ENCODE measurements around the gene TBC1D24. TPM values are rescaled to one million over a fixed set of nuclear protein-coding genes. Genes with fewer than 3 reads are reported as not detected.

TBC1D24 gene
- total and polyA plus RNA-seq, 9 of the 15 experiments (the other 6 are each of a cell fraction or from before 2014, with no cell fraction given): 1.7 to 22.6 (median 7.2) TPM

- TF ChIP-seq MAZ (CRISPR knock-in tag; conservative IDR thresholded peaks at IDR 0.05 in 1 of 2, IDR thresholded peaks at IDR 0.05 in 1 of 2) (no peak; a peak in 2 of 4 replicates), E2F3 (CRISPR knock-in tag; IDR thresholded peaks at IDR 0.05) (no peak), CSDE1 (IDR thresholded peaks at IDR 0.05) (no peak), RBFOX2 (IDR thresholded peaks at IDR 0.05; ENCODE audit: low read depth, low read length) (no peak), RNF2 (IDR thresholded peaks at IDR 0.05) (no peak), CBX2 (IDR thresholded peaks at IDR 0.05; ENCODE audit: insufficient read depth, low read length, poor library complexity, severe bottlenecking) (no peak), CBX5 (IDR thresholded peaks at IDR 0.05; ENCODE audit: borderline replicate concordance, low read depth) (no peak), RB1 (IDR thresholded peaks at IDR 0.05; ENCODE audit: low read depth) (peak; percentile 37; the same call in 1 of the 2 replicates), SRSF1 (IDR thresholded peaks at IDR 0.05; ENCODE audit: low read depth, low read length) (no peak), POLR2B (IDR thresholded peaks at IDR 0.05; ENCODE audit: low read depth, partially characterized antibody) (peak; percentile 27), PHF20 (IDR thresholded peaks at IDR 0.05; ENCODE audit: partially characterized antibody) (no peak), POLR2H (tag; IDR thresholded peaks at IDR 0.05; ENCODE audit: low read depth) (0 out of 2 replicates have a peak, but pooled peaks have one; percentile 5), COPS2 (conservative IDR thresholded peaks at IDR 0.05) (no peak), KDM5B (IDR thresholded peaks at IDR 0.05; ENCODE audit: insufficient replicate concordance, low read depth, low read length) (no peak), CREM (IDR thresholded peaks at IDR 0.05; ENCODE audit: low read depth) (peak; percentile 32; the same call in 1 of the 2 replicates), U2AF1 (optimal IDR thresholded peaks at IDR 0.05; ENCODE audit: low read depth, low read length) (no peak), TGIF2 (CRISPR knock-in tag; IDR thresholded peaks at IDR 0.05) (no peak)
- TF ChIP-seq, protein P1, sequence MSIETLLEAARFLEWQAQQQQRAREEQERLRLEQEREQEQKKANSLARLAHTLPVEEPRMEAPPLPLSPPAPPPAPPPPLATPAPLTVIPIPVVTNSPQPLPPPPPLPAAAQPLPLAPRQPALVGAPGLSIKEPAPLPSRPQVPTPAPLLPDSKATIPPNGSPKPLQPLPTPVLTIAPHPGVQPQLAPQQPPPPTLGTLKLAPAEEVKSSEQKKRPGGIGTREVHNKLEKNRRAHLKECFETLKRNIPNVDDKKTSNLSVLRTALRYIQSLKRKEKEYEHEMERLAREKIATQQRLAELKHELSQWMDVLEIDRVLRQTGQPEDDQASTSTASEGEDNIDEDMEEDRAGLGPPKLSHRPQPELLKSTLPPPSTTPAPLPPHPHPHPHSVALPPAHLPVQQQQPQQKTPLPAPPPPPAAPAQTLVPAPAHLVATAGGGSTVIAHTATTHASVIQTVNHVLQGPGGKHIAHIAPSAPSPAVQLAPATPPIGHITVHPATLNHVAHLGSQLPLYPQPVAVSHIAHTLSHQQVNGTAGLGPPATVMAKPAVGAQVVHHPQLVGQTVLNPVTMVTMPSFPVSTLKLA (conservative IDR thresholded peaks at IDR 0.05): no peak
- TF ChIP-seq, protein P2, sequence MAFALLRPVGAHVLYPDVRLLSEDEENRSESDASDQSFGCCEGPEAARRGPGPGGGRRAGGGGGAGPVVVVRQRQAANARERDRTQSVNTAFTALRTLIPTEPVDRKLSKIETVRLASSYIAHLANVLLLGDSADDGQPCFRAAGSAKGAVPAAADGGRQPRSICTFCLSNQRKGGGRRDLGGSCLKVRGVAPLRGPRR (CRISPR knock-in tag; IDR thresholded peaks at IDR 0.05): no peak
- TF ChIP-seq, protein P3, sequence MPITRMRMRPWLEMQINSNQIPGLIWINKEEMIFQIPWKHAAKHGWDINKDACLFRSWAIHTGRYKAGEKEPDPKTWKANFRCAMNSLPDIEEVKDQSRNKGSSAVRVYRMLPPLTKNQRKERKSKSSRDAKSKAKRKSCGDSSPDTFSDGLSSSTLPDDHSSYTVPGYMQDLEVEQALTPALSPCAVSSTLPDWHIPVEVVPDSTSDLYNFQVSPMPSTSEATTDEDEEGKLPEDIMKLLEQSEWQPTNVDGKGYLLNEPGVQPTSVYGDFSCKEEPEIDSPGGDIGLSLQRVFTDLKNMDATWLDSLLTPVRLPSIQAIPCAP (CRISPR knock-in tag; IDR thresholded peaks at IDR 0.05; ENCODE audit: borderline replicate concordance): no peak
- TF ChIP-seq, protein P4, sequence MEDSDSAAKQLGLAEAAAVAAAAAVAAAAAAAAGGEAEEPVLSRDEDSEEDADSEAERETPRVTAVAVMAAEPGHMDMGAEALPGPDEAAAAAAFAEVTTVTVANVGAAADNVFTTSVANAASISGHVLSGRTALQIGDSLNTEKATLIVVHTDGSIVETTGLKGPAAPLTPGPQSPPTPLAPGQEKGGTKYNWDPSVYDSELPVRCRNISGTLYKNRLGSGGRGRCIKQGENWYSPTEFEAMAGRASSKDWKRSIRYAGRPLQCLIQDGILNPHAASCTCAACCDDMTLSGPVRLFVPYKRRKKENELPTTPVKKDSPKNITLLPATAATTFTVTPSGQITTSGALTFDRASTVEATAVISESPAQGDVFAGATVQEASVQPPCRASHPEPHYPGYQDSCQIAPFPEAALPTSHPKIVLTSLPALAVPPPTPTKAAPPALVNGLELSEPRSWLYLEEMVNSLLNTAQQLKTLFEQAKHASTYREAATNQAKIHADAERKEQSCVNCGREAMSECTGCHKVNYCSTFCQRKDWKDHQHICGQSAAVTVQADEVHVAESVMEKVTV (CRISPR knock-in tag; IDR thresholded peaks at IDR 0.05): no peak
- TF ChIP-seq, protein P5, sequence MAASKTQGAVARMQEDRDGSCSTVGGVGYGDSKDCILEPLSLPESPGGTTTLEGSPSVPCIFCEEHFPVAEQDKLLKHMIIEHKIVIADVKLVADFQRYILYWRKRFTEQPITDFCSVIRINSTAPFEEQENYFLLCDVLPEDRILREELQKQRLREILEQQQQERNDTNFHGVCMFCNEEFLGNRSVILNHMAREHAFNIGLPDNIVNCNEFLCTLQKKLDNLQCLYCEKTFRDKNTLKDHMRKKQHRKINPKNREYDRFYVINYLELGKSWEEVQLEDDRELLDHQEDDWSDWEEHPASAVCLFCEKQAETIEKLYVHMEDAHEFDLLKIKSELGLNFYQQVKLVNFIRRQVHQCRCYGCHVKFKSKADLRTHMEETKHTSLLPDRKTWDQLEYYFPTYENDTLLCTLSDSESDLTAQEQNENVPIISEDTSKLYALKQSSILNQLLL (CRISPR knock-in tag; IDR thresholded peaks at IDR 0.05; ENCODE audit: borderline replicate concordance): no peak
These were observed 57.7 kb downstream of the TBC1D24 start (continued) for GRCh38 chr16:2532494-2533141.
